HepG2 (cell line): ENCODE measurements around the gene ISLR. TPM values are rescaled to one million over a fixed set of nuclear protein-coding genes. Genes with fewer than 3 reads are reported as not detected.

Experiments used
- MED13 ChIP-seq: sonication (generic); formaldehyde crosslinking; IDR thresholded peaks from 2 replicates; pipeline ENCODE4 v1.5.0; 2020; ENCODE audit warnings: missing genetic modification reagents
- MLXIP ChIP-seq: sonication (generic); formaldehyde crosslinking; IDR thresholded peaks from 2 replicates; pipeline ENCODE4 v1.9.0; 2021; ENCODE audit warnings: missing genetic modification reagents, borderline replicate concordance
- NFE2 ChIP-seq: sonication (generic); formaldehyde crosslinking; IDR thresholded peaks from 2 replicates; pipeline ENCODE4 v1.4.0; 2020; ENCODE audit warnings: missing genetic modification reagents
- UBTF ChIP-seq: sonication (generic); formaldehyde crosslinking; IDR thresholded peaks from 2 replicates; pipeline ENCODE4 v1.4.0; 2020; ENCODE audit warnings: mild to moderate bottlenecking, missing genetic modification reagents
- ZBTB39 ChIP-seq: sonication (generic); formaldehyde crosslinking; IDR thresholded peaks from 2 replicates; pipeline ENCODE4 v1.5.0; 2020; ENCODE audit warnings: missing genetic modification reagents
- polyA plus RNA-seq, 8 experiments: library from polyadenylated mRNA; depleted of rRNA in 3 of 8; stranded (reverse) in 7 of 8; unstranded in 1 of 8; fragments of >200 nt; fragmentation: Illumina TruSeq in 4 of 8; extraction: Trizol in 4 of 8; gene quantifications; 2 replicates each; pipeline versions ENCODE4 v1.2.1 to v1.2.3, GENCODE V29; 2011 to 2016; ENCODE audit warnings: low read depth in 4 of 8, missing spikeins in 1 of 8, mixed read lengths in 1 of 8; ENCODE audit not compliant: insufficient read depth in 1 of 8
- total RNA-seq, 5 experiments: library from RNA; depleted of rRNA; stranded (reverse); fragments of >200 nt; fragmentation: Illumina TruSeq; extraction: Trizol; gene quantifications; 2 replicates each; pipeline ENCODE4 v1.2.3, GENCODE V29; 2016; ENCODE audit warnings: low read depth in 1 of 5

ISLR gene
- total and polyA plus RNA-seq, 2 of the 13 experiments (the other 11 are each of a cell fraction or from before 2014, with no cell fraction given) = not detected

- TF ChIP-seq MLXIP (no peak), ZBTB39 (CRISPR knock-in tag) (no peak), MED13 (no peak), UBTF (no peak), NFE2 (CRISPR knock-in tag) (no peak)
Observed at GRCh38 chr15:74156678-74157411, 16.7 kb upstream of the ISLR start (continued).
